GM12873 (cell line): Measurements from ENCODE around the gene IFT27.

ENCODE experiments used
- CTCF ChIP-seq: IDR thresholded peaks from 2 replicates; pipeline ENCODE4 v1.5.1; 2012; ENCODE audit warnings: low read depth, mild to moderate bottlenecking, moderate library complexity, low read length, control low read depth; ENCODE audit not compliant: insufficient read depth; ENCODE audit errors: missing control alignments

The IFT27 gene

DNA sequence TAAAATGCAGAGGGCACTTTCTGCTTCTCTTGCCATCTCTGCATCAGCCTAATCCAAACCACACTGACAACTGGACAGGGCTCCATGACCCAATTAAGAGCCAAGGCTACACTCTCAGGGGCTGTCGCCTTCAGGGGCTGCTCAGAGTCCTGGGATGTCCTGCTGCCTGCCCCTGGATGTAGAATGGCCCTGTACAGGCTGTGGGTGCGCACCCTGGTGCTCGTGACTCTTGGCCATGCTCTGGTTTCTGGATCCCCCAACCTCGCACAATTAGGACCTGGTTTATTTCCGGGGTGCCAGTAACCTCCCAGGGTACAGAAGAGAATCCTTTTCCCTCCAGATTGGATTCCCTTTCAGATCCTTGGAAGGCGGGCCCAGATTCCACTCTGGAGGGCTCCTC, 11.3 kb downstream of the IFT27 start:
- TF ChIP-seq CTCF, result no peak

- TF ChIP-seq CTCF, result no peak
Measured at GRCh38 chr22:36764060-36764459, 11.9 kb downstream of the IFT27 start.

- no peak for TF ChIP-seq CTCF
Measured at GRCh38 chr22:36763576-36763975, 12.3 kb downstream of the IFT27 start.

DNA sequence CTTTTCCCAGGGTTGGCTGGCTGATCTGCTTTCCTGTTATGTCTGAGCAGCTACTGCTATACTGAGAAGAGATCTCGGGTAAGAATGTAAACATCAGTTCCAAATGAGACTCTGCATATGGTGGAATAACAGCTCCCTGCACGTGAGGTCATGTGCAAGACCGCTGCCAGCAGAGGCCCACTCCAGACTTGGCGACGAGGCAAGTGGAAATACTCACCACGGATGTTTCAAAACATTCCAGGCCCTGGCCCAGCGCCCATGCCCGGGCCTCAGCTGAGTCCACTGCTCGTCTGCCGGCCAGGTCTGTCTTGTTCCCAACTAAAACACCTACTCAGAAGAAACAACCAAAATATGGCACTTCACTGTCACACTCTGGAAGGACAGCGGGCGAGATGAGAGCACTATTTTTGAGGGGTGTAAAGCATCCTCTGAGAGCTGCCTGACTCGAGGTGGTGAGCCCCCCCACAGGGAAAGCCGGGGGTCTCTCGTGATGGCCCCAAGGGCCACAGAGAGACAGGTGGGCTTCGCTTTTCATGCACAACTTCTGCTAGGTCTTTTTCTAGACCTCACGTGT, 13.1 kb downstream of the IFT27 start:
- TF ChIP-seq CTCF, result no peak

DNA sequence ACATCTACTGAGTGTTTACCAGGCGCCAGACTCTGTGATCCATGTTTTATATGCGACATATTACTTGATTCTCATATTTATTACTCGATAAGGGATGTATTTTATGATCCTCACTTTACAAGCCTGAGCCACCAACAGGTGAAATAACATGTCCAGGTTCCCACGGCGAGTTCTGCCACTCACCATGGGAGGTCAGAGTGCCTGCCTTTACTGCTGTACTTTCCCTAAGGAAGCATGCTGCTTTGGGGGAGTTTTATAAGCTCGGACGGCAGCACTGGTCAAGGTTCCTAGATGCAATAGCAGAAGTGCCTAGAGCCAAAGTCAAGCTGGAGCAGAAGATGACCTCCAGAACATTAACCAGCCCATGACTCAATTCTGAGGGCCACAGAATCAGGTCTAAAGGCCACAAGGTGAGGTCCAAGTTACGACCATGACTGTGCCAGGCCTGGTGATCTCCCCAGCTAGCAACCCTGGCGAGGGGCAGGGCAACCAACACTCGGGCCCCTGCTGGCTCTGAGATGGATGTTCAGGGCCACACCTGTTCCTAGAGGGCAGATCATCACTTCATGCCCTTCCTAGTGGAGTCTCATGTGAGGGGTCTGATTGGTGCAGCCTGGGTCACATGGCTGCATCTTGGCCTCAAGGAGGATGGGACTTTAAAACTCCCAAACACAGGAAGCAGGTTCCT, 14.2 kb downstream of the IFT27 start:
- TF ChIP-seq CTCF, result no peak

GRCh38 chr22:36760786-36761185, 15.1 kb downstream of the IFT27 start:
- TF ChIP-seq CTCF, result no peak

DNA sequence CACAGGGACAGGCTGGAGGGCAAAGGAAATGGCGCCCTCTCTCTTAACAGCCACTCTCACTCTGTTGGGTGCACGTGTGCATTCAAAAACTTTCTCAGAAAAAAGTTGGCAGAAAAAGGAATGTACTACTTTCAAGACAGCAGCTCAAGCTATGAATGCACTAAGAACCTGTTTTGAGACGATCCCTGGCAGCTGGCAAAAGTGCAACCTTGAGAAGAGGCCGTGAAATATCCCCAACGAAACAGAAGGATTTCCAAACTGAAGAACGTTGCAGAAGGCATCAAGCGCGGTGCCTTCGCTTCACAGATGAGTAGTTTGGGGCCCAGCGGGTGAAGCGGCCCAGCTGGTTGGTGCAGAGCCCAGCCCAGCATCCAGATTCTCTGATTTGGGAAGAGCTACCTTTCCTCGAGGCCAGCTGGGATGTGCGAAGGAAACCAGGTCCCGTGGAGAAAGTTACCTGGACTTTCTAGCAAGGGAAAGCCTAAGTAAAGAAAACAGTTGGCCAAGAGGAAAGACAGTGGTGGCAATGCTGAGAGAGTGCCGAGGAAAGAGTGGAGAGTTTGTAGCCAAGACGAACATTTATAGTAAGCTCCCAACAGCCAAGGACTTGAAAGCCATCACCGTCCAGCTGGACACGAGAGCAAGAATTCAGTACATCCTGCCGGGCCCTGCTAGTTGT, 16.3 kb downstream of the IFT27 start:
- no peak for TF ChIP-seq CTCF
